ENCODE results near the gene GPC6.

The GPC6 gene

GRCh38 chr13:93345770-93346169 lies 119.2 kb downstream of the GPC6 start:
- Histone ChIP-seq H2BK120ac (ENCODE audit: low read depth, low read length) (no peak overlapping the region), H3K18ac (ENCODE audit: low read depth in 1 of 2, low read length in 2 of 2) (no peak overlapping the region), H3K4me1 (ENCODE audit: control insufficient read depth, insufficient read depth, low read depth, low read length) (no peaks in the 10 kb centered on the region), H2AK5ac (ENCODE audit: low read length, severe bottlenecking) (no peak overlapping the region), H2AFZ (ENCODE audit: low read depth, low read length) (no peak overlapping the region), H4K91ac (ENCODE audit: low read length) (no peak overlapping the region), H3K36me3 (ENCODE audit: control insufficient read depth in 1 of 2, insufficient read depth in 2 of 2, low read depth in 1 of 2, low read length in 2 of 2) (no peaks in the 10 kb centered on the region), H3K9me3 (ENCODE audit: control insufficient read depth, low read length) (peaks cover 21% of the 10 kb centered on the region), H2BK12ac (ENCODE audit: low read length in 2 of 2) (no peak overlapping the region), H3K27me3 (ENCODE audit: control insufficient read depth in 1 of 2, insufficient read depth in 1 of 2, low read length in 2 of 2) (no peaks in the 10 kb centered on the region), H4K8ac (ENCODE audit: low read length) (no peak overlapping the region), H3K27ac (ENCODE audit: low read length, poor library complexity, severe bottlenecking) (no peak overlapping the region), H3K4me2 (ENCODE audit: low read length, poor library complexity, severe bottlenecking) (no peak overlapping the region), H3K14ac (ENCODE audit: low read length in 2 of 2) (no peak overlapping the region), H3K4me3 (ENCODE audit: insufficient read depth in 1 of 2, low read depth in 1 of 2, low read length in 2 of 2) (no peak overlapping the region), H3K9ac (ENCODE audit: low read length) (no peak overlapping the region), H2BK5ac (ENCODE audit: low read depth, low read length, poor library complexity, severe bottlenecking) (no peak overlapping the region), H3K79me1 (replicated peaks; ENCODE audit: low read length, poor library complexity, severe bottlenecking) (peaks cover 6% of the 10 kb centered on the region), H2BK15ac (ENCODE audit: low read depth, poor library complexity, severe bottlenecking) (no peak overlapping the region), H3K23ac (ENCODE audit: low read length in 2 of 2) (no peak overlapping the region), H3K4ac (ENCODE audit: low read depth in 1 of 2, low read length in 2 of 2) (no peak overlapping the region)
- 96% methylated on average over 2 of the region's 2 CpGs for WGBS
- DNase-seq, result no peak

GRCh38 chr13:93352616-93353015 lies 126.0 kb downstream of the GPC6 start:
- H3K4me2 ChIP-seq (ENCODE audit: low read length, poor library complexity, severe bottlenecking), result no peak overlapping the region
- no peaks in the 10 kb centered on the region for H3K4me1 ChIP-seq (ENCODE audit: control insufficient read depth, insufficient read depth, low read depth, low read length)
- H2BK12ac ChIP-seq (ENCODE audit: low read length in 2 of 2), result no peak overlapping the region
- peaks cover 7% of the 10 kb centered on the region for H3K79me1 ChIP-seq (replicated peaks; ENCODE audit: low read length, poor library complexity, severe bottlenecking)
- H2BK5ac ChIP-seq (ENCODE audit: low read depth, low read length, poor library complexity, severe bottlenecking), result no peak overlapping the region
- H2AK5ac ChIP-seq (ENCODE audit: low read length, severe bottlenecking), result no peak overlapping the region
- H3K14ac ChIP-seq (ENCODE audit: low read length in 2 of 2), result no peak overlapping the region
- H2BK15ac ChIP-seq (ENCODE audit: low read depth, poor library complexity, severe bottlenecking), result no peak overlapping the region
- no peak overlapping the region for H2AFZ ChIP-seq (ENCODE audit: low read depth, low read length)
- WGBS, result 85% methylated on average over 4 of the region's 4 CpGs
- H3K9me3 ChIP-seq (ENCODE audit: control insufficient read depth, low read length), result peaks cover 13% of the 10 kb centered on the region
- H2BK120ac ChIP-seq (ENCODE audit: low read depth, low read length), result no peak overlapping the region
- no peak overlapping the region for H3K27ac ChIP-seq (ENCODE audit: low read length, poor library complexity, severe bottlenecking)
- DNase-seq, result no peak
- H3K4me3 ChIP-seq (ENCODE audit: insufficient read depth in 1 of 2, low read depth in 1 of 2, low read length in 2 of 2), result no peak overlapping the region
- no peak overlapping the region for H4K91ac ChIP-seq (ENCODE audit: low read length)
- no peaks in the 10 kb centered on the region for H3K27me3 ChIP-seq (ENCODE audit: control insufficient read depth in 1 of 2, insufficient read depth in 1 of 2, low read length in 2 of 2)
- no peak overlapping the region for H4K8ac ChIP-seq (ENCODE audit: low read length)
- no peak overlapping the region for H3K23ac ChIP-seq (ENCODE audit: low read length in 2 of 2)
- H3K4ac ChIP-seq (ENCODE audit: low read depth in 1 of 2, low read length in 2 of 2), result no peak overlapping the region
- no peaks in the 10 kb centered on the region for H3K36me3 ChIP-seq (ENCODE audit: control insufficient read depth in 1 of 2, insufficient read depth in 2 of 2, low read depth in 1 of 2, low read length in 2 of 2)
- no peak overlapping the region for H3K9ac ChIP-seq (ENCODE audit: low read length)
- H3K18ac ChIP-seq (ENCODE audit: low read depth in 1 of 2, low read length in 2 of 2), result no peak overlapping the region

- no peak overlapping the region for H2BK12ac ChIP-seq (ENCODE audit: low read length in 2 of 2)
- H3K9me3 ChIP-seq (ENCODE audit: control insufficient read depth, low read length), result no peaks in the 10 kb centered on the region
- no peak overlapping the region for H3K4me3 ChIP-seq (ENCODE audit: insufficient read depth in 1 of 2, low read depth in 1 of 2, low read length in 2 of 2)
- no peak for DNase-seq
- no peak overlapping the region for H3K18ac ChIP-seq (ENCODE audit: low read depth in 1 of 2, low read length in 2 of 2)
- no peak overlapping the region for H3K27ac ChIP-seq (ENCODE audit: low read length, poor library complexity, severe bottlenecking)
- no peak overlapping the region for H3K14ac ChIP-seq (ENCODE audit: low read length in 2 of 2)
- 95% methylated on average over 2 of the region's 3 CpGs for WGBS
- H3K4ac ChIP-seq (ENCODE audit: low read depth in 1 of 2, low read length in 2 of 2), result no peak overlapping the region
- no peaks in the 10 kb centered on the region for H3K4me1 ChIP-seq (ENCODE audit: control insufficient read depth, insufficient read depth, low read depth, low read length)
- no peak overlapping the region for H2BK15ac ChIP-seq (ENCODE audit: low read depth, poor library complexity, severe bottlenecking)
- H3K23ac ChIP-seq (ENCODE audit: low read length in 2 of 2), result no peak overlapping the region
- no peak overlapping the region for H4K8ac ChIP-seq (ENCODE audit: low read length)
- H3K9ac ChIP-seq (ENCODE audit: low read length), result no peak overlapping the region
- H3K79me1 ChIP-seq (replicated peaks; ENCODE audit: low read length, poor library complexity, severe bottlenecking), result peaks cover 12% of the 10 kb centered on the region
- no peak overlapping the region for H2AFZ ChIP-seq (ENCODE audit: low read depth, low read length)
- H3K27me3 ChIP-seq (ENCODE audit: control insufficient read depth in 1 of 2, insufficient read depth in 1 of 2, low read length in 2 of 2), result no peaks in the 10 kb centered on the region
- no peak overlapping the region for H2AK5ac ChIP-seq (ENCODE audit: low read length, severe bottlenecking)
- H4K91ac ChIP-seq (ENCODE audit: low read length), result no peak overlapping the region
- no peak overlapping the region for H3K4me2 ChIP-seq (ENCODE audit: low read length, poor library complexity, severe bottlenecking)
- H2BK120ac ChIP-seq (ENCODE audit: low read depth, low read length), result no peak overlapping the region
- H2BK5ac ChIP-seq (ENCODE audit: low read depth, low read length, poor library complexity, severe bottlenecking), result no peak overlapping the region
- H3K36me3 ChIP-seq (ENCODE audit: control insufficient read depth in 1 of 2, insufficient read depth in 2 of 2, low read depth in 1 of 2, low read length in 2 of 2), result no peaks in the 10 kb centered on the region
These were observed 128.5 kb downstream of the GPC6 start for GRCh38 chr13:93355094-93355493.

GRCh38 chr13:93356469-93356868 lies 129.9 kb downstream of the GPC6 start:
- 97% methylated on average over 3 of the region's 3 CpGs for WGBS
- H3K4me1 ChIP-seq (ENCODE audit: control insufficient read depth, insufficient read depth, low read depth, low read length), result no peaks in the 10 kb centered on the region
- no peak overlapping the region for H3K27ac ChIP-seq (ENCODE audit: low read length, poor library complexity, severe bottlenecking)
- H2BK5ac ChIP-seq (ENCODE audit: low read depth, low read length, poor library complexity, severe bottlenecking), result no peak overlapping the region
- H3K9me3 ChIP-seq (ENCODE audit: control insufficient read depth, low read length), result no peaks in the 10 kb centered on the region
- no peak overlapping the region for H4K8ac ChIP-seq (ENCODE audit: low read length)
- H3K27me3 ChIP-seq (ENCODE audit: control insufficient read depth in 1 of 2, insufficient read depth in 1 of 2, low read length in 2 of 2), result no peaks in the 10 kb centered on the region
- H3K36me3 ChIP-seq (ENCODE audit: control insufficient read depth in 1 of 2, insufficient read depth in 2 of 2, low read depth in 1 of 2, low read length in 2 of 2), result no peaks in the 10 kb centered on the region
- H3K79me1 ChIP-seq (replicated peaks; ENCODE audit: low read length, poor library complexity, severe bottlenecking), result peaks cover 15% of the 10 kb centered on the region
- no peak overlapping the region for H2AK5ac ChIP-seq (ENCODE audit: low read length, severe bottlenecking)
- H4K91ac ChIP-seq (ENCODE audit: low read length), result no peak overlapping the region
- H3K9ac ChIP-seq (ENCODE audit: low read length), result no peak overlapping the region
- no peak overlapping the region for H3K14ac ChIP-seq (ENCODE audit: low read length in 2 of 2)
- DNase-seq, result no peak
- no peak overlapping the region for H2AFZ ChIP-seq (ENCODE audit: low read depth, low read length)
- H2BK12ac ChIP-seq (ENCODE audit: low read length in 2 of 2), result no peak overlapping the region
- H3K4ac ChIP-seq (ENCODE audit: low read depth in 1 of 2, low read length in 2 of 2), result no peak overlapping the region
- H3K18ac ChIP-seq (ENCODE audit: low read depth in 1 of 2, low read length in 2 of 2), result no peak overlapping the region
- no peak overlapping the region for H2BK120ac ChIP-seq (ENCODE audit: low read depth, low read length)
- H3K4me2 ChIP-seq (ENCODE audit: low read length, poor library complexity, severe bottlenecking), result no peak overlapping the region
- H3K23ac ChIP-seq (ENCODE audit: low read length in 2 of 2), result no peak overlapping the region
- H2BK15ac ChIP-seq (ENCODE audit: low read depth, poor library complexity, severe bottlenecking), result no peak overlapping the region
- no peak overlapping the region for H3K4me3 ChIP-seq (ENCODE audit: insufficient read depth in 1 of 2, low read depth in 1 of 2, low read length in 2 of 2)

Data from mesenchymal stem cell (in vitro differentiated cells and primary cell).